ENCODE results near the gene TNKS2.
"Not testable (repeated sequence)": the region's sequence is repeated elsewhere in the genome, so short reads cannot be mapped to it uniquely, and the experiment has no call there.

Gene TNKS2

DNA sequence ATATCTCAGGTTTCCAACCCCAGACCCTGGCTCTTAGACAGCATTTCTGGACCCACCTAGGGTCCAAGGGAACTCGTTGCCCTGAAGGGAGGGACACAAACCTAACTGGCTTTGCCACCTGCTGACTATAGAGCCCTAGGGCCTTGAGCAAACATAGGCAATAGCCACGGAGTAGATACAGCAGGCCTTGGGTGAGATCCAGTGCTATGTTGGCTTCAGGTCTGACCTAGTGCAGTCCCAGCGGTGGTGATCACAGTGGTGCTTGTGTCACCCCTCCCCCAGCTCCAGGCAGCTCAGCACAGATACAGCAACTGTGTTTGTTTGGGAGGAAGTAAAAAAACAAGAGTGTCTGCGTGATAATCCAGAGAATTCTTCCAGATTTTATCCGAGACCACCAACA is 9.7 kb upstream of the TNKS2 start:
- Histone ChIP-seq H3K4me3 (no peak overlapping the region), H3K27ac (peak overlapping the region in 12 of 21 experiments; percentile 8 to 73 (median 38))

DNA sequence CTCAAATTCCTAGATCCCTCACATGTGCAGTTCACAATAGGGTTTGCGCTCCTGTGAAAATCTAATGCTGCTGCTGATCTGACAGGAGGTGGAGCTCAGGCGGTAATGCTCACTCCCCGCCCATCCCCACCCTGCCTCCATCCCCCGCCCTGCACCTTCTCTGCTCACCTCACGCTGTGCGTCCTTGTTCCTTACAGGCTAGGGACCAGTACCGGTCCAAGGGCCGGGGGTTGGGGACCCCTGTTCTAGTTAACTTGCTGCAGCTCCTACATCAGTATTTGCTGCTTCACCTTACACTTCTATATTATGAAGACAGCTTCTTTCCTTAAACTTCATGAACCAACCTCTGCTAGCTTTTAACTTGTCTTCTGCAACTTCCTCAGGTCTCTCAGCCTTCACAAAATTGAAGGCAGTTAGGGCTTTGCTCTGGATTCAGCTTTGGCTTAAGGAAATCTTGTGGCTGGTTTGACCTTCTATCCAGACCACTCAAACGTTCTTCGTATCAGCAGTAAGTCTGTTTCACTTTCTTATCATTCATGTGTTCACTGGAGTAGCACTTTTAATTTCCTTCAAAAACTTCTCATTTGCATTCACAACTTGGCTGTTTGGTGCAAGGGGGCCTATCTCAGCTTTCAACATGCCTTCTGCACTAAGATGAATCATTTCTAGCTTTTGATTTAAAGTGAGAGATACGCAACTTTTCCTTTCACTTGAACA is 1.7 kb upstream of the TNKS2 start:
- peak overlapping the region; percentile 9 to 99 (median 25) for H3K4me3 ChIP-seq
- H3K27ac ChIP-seq = peak overlapping the region in 18 of 21 experiments; percentile 53 to 99 (median 98)

- H3K4me3 ChIP-seq = peak overlapping the region; percentile 9 to 99 (median 93)
Measured at GRCh38 chr10:91797048-91797690, 1.1 kb upstream of the TNKS2 start.

DNA sequence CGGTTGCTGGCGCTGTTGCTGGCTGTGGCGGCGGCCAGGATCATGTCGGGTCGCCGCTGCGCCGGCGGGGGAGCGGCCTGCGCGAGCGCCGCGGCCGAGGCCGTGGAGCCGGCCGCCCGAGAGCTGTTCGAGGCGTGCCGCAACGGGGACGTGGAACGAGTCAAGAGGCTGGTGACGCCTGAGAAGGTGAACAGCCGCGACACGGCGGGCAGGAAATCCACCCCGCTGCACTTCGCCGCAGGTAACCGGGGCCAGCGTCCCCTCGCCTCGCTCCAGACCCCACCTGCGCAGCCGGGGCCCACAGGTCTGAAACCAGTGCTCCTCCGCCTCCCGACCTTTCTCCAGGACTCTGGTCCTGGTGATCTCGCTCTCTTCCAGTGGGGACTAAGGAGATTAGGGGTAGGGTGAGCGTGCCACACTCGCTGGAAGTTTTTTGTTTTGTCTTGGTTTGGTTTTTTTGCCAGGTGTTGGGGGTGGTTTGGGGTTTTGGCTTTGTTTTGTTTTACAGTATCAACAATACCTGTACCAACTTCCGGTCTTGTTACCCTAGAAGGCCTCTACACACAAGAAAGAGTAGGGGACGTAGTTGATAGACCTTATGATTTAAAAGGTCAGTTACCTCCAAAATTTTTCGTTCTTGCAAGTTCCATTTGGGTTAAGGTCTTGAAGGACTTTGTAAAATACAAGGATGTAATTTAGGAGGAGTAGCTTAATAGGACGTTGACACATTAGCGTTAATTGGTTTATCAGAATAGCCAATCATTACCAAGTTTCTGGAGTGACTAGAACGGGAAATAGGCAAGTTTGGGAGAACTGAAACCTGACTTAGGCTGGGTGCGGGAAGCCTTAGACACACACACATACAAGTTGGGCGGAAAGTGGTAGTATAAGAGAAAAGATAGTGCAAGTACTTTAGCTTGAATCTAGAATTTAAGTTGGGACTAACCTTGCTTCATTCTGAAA is 704 bp downstream of the TNKS2 start:
- H3K4me3 ChIP-seq = peak overlapping the region; percentile 65 to 99 (median 93)
- H3K27ac ChIP-seq = peak overlapping the region; percentile 87 to 99 (median 97)

More at GRCh38 chr10:91797048-91797690, 1.1 kb upstream of the TNKS2 start:
- H3K27ac ChIP-seq = peak overlapping the region in 20 of 21 experiments; percentile 88 to 99 (median 97)

DNA sequence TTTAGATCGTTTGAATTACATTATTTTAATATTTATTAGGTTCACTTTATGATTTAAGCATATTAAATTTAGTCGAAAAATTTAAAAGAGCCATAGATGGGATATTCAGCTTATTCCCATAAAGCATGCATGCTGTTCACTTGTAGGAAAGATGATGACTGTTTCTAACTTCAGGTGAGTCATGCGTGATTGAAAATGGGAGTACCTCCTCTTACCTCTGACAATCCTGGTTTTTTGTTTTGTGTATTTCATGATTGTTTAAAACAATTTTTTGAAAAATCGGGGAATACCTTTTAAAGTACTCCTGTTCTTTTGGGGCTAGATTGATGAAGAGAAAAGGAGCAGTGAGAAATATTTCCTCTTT is 1.4 kb downstream of the TNKS2 start:
- Histone ChIP-seq H3K27ac (peak overlapping the region in 17 of 21 experiments; percentile 88 to 99 (median 97)), H3K4me3 (peak overlapping the region; percentile 65 to 99 (median 93))

- peak overlapping the region; percentile 65 to 99 (median 93) for H3K4me3 ChIP-seq
- H3K27ac ChIP-seq = peak overlapping the region in 7 of 21 experiments; percentile 2 to 99 (median 98)
Measured at GRCh38 chr10:91800182-91800581, 2.0 kb downstream of the TNKS2 start.

DNA sequence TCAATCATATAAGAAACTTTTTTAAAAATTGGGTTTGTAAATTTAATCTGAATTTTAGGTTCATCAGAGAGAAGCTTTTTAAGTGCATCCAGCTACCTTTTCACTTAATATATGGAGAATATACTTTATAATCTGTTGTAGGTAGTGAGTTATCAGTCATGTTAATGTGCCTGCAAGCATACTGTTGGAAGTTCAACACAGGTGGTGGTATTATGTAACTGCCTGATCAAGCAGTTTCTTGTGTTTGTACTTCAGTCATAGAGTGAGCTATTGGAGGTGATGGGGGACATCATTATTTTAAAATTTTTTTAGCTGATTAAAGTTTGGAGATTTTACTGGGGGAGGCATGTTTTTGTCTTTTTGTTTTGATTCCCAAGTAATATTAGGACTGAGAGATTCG is 2.5 kb downstream of the TNKS2 start:
- Histone ChIP-seq H3K4me3 (peak overlapping the region in 1 of 7 experiments; percentile 99), H3K27ac (peak overlapping the region in 2 of 21 experiments; percentile 98 to 99)

DNA sequence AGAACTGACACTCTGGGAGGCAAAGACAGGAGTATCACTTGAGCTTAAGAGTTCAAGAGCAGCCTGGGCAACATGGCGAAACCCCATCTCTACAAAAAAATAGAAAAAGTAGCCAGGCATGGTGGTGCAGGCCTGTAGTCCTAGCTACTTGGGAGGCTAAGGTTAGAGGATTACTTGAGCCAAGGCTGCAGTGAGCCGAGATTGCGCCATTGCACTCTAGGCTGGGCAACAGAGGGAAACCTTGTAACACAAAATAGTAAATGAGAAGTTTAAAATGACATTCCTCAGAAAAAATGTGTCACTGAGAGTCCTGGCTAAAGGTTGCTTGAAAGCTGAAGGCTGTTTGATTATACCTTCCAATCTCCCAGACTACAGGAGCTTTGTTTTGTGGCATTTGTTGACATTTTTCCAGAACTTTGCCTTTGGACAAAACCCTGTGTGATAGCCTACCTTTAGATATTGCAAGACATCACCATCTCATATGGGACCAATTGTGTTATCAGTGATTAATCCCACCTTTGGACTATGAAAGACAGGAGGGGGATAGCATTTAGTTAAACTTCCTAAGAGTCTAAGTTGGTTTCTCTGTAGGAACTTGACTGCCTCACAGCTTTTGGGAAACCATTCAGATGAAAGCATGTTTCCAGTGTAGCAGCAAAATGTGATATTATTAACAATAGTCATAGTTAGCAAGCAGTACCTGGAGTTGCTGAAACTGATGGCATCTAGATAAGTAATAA is 5.3 kb downstream of the TNKS2 start:
- Histone ChIP-seq H3K27ac (no peak overlapping the region), H3K4me3 (no peak overlapping the region)

GRCh38 chr10:91804126-91804510 is 5.9 kb downstream of the TNKS2 start:
- Histone ChIP-seq H3K27ac (peak overlapping the region in 1 of 21 experiments; percentile 13), H3K4me3 (no peak overlapping the region)

- H3K4me3 ChIP-seq = no peak overlapping the region
- H3K27ac ChIP-seq = no peak overlapping the region
Measured at GRCh38 chr10:91805110-91805838, 7.0 kb downstream of the TNKS2 start.

GRCh38 chr10:91807264-91807663 is 9.0 kb downstream of the TNKS2 start:
- H3K4me3 ChIP-seq, H3K27ac ChIP-seq: not testable (repeated sequence)

GRCh38 chr10:91813251-91813650 is 15.0 kb downstream of the TNKS2 start:
- no peak overlapping the region for H3K27ac ChIP-seq
- no peak overlapping the region for H3K4me3 ChIP-seq

GRCh38 chr10:91816981-91817380 is 18.8 kb downstream of the TNKS2 start:
- no peak overlapping the region for H3K4me3 ChIP-seq
- H3K27ac ChIP-seq = no peak overlapping the region

- Histone ChIP-seq H3K4me3 (no peak overlapping the region), H3K27ac (no peak overlapping the region)
Measured at GRCh38 chr10:91820144-91820543, 21.9 kb downstream of the TNKS2 start.

DNA sequence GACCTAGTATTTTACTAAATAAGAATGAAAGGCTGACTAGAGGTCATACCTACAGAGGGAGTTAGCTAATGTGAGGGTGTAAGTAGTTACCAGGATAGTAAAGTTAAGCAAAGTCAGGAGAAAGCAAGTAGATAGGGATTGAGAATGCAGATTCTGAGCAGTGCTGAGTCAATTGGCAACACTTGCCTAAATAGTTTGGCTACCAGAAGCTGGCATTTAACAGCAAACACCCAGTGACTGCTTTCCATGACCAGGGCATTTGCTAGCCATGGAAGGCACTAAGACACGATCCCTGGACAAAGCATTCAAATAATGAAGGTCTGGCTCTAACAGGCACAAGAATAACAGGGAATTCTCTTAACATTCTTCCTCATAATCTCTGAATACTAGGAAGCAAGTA is 25.9 kb downstream of the TNKS2 start:
- Histone ChIP-seq H3K27ac (no peak overlapping the region), H3K4me3 (no peak overlapping the region)

DNA sequence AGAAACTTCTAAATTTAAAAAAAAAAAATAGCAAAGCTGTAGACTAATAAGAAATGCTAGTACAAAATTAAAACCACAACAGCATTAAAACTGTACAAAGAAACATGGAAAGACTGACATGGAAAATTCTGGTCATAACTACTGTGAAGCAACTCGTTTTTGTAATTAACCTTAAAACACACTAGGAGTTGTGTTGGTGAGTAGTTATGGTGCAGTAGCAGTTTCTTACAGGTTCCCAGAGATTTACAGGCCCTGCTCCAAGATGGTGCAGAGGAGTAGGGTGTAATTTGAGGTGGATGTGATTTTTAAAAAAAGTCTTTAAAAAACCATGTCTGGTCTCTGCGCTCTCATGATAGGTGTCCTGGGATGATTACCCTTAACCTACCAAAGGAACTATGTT is 31.0 kb downstream of the TNKS2 start:
- no peak overlapping the region for H3K4me3 ChIP-seq
- no peak overlapping the region for H3K27ac ChIP-seq

DNA sequence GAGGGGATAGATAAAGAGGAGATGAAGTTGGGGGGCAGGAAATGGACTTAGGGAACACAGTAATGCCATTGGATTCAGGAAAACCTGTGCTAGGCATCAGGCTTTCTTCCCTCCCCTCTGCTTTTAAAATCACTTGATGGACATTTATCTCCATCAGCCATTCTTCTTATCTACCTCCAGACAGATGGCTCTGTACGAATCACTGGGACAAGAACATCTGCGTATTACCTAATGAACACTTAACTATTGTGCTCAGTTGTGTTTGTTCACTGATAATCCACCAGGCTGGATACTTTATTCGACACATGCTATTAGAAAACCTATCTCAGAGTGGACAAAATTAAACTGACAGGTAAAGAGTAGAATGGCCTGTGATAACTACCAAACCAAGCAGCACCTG is 40.0 kb downstream of the TNKS2 start:
- H3K27ac ChIP-seq = no peak overlapping the region
- H3K4me3 ChIP-seq = no peak overlapping the region

GRCh38 chr10:91843083-91843482 is 44.9 kb downstream of the TNKS2 start:
- no peak overlapping the region for H3K27ac ChIP-seq
- H3K4me3 ChIP-seq = no peak overlapping the region

DNA sequence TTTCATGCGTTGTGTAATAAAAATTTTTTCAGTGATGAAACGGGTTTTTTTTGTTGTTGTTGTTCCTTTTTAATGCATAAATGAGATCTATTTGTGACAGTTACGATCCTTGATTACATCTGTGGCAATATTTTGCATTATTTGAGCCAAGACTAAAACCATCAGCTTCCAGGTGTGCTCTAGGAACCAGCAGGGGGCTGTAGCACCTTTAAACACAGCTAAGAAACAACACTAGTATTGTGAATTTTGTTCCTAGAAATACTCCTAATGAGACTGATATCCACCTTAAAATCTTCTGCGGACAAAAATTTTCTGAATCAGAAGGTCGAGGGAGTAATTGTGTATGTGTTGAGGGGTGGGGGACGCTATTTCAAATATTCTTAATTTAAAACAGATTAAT is 58.4 kb downstream of the TNKS2 start:
- H3K4me3 ChIP-seq = no peak overlapping the region

More for the DNA sequence above, 58.4 kb downstream of the TNKS2 start:
- no peak overlapping the region for H3K27ac ChIP-seq
